HEK293 (cell line): ENCODE results near the gene VANGL1.

Experiments used
- ATF2 ChIP-seq: fragments of 450-650 bp; formaldehyde crosslinking; IDR thresholded peaks from 2 replicates; pipeline ENCODE4 v1.5.1; 2016; ENCODE audit warnings: missing biosample characterization, missing genetic modification characterization, low read depth
- CTCF ChIP-seq: fragments of 450-650 bp; formaldehyde crosslinking; IDR thresholded peaks from 2 replicates; pipeline ENCODE4 v1.5.1; 2016; ENCODE audit warnings: missing biosample characterization, missing genetic modification characterization
- EGR2 ChIP-seq: fragments of 450-650 bp; formaldehyde crosslinking; IDR thresholded peaks from 2 replicates; pipeline ENCODE4 v1.5.1; 2016; ENCODE audit warnings: low read depth, missing biosample characterization, missing genetic modification characterization
- GFI1B ChIP-seq: fragments of 450-650 bp; formaldehyde crosslinking; IDR thresholded peaks from 2 replicates; pipeline ENCODE4 v1.5.1; 2016; ENCODE audit warnings: missing biosample characterization, missing genetic modification characterization
- KLF8 ChIP-seq: fragments of 450-650 bp; formaldehyde crosslinking; IDR thresholded peaks from 2 replicates; pipeline ENCODE4 v1.5.1; 2016; ENCODE audit warnings: missing biosample characterization, missing genetic modification characterization
- MYNN ChIP-seq: fragments of 450-650 bp; formaldehyde crosslinking; IDR thresholded peaks from 2 replicates; pipeline ENCODE4 v1.5.1; 2016; ENCODE audit warnings: missing biosample characterization, missing genetic modification characterization, borderline replicate concordance
- PRDM10 ChIP-seq: fragments of 450-650 bp; formaldehyde crosslinking; IDR thresholded peaks from 2 replicates; pipeline ENCODE4 v1.5.1; 2016; ENCODE audit warnings: missing biosample characterization, missing genetic modification characterization
- ZNF155 ChIP-seq: fragments of 450-650 bp; formaldehyde crosslinking; IDR thresholded peaks from 2 replicates; pipeline ENCODE4 v1.5.1; 2016; ENCODE audit warnings: missing biosample characterization, missing genetic modification characterization
- ZNF302 ChIP-seq: fragments of 450-650 bp; formaldehyde crosslinking; IDR thresholded peaks from 2 replicates; pipeline ENCODE4 v1.5.1; 2016; ENCODE audit warnings: missing biosample characterization, missing genetic modification characterization, low read depth
- ZNF366 ChIP-seq: fragments of 450-650 bp; formaldehyde crosslinking; conservative IDR thresholded peaks from 2 replicates; pipeline ENCODE4 v1.5.1; 2016; ENCODE audit warnings: missing biosample characterization, missing genetic modification characterization
- ZNF704 ChIP-seq: fragments of 450-650 bp; formaldehyde crosslinking; IDR thresholded peaks from 2 replicates; pipeline ENCODE4 v1.5.1; 2016; ENCODE audit warnings: missing biosample characterization, missing genetic modification characterization
- ZSCAN4 ChIP-seq: fragments of 450-650 bp; formaldehyde crosslinking; IDR thresholded peaks from 2 replicates; pipeline ENCODE4 v1.5.1; 2017; ENCODE audit warnings: missing biosample characterization, missing genetic modification characterization

- TF ChIP-seq KLF8 (no peak), ZNF155 (tag by site-specific recombination) (no peak), CTCF (no peak), GFI1B (tag by site-specific recombination) (no peak), ZNF704 (tag by site-specific recombination) (no peak), PRDM10 (tag by site-specific recombination) (no peak), ZSCAN4 (tag by site-specific recombination) (no peak), ATF2 (tag by site-specific recombination) (no peak), MYNN (tag by site-specific recombination) (no peak), EGR2 (no peak), ZNF366 (tag by site-specific recombination) (no peak), ZNF302 (no peak)
These were observed 14.1 kb downstream of the VANGL1 start for GRCh38 chr1:115655916-115656315.
